Activated CD4-positive, alpha-beta T cell treated with anti-CD3 and anti-CD28 coated beads, Interleukin-2, Interleukin-4, amounts not matched to agents 100 ng/mL and 50 ng/mL, durations not matched to agents 16 hours and 8 hours (primary cell): Measurements from ENCODE around the gene CMTM7.
"Not testable (repeated sequence)": the region's sequence is repeated elsewhere in the genome, so short reads cannot be mapped to it uniquely, and the experiment has no call there.

Experiments used
- DNase-seq: peaks from one replicate; pipeline ENCODE4 v3.0.0-alpha.2; 2020; ENCODE audit warnings: low spot score

CMTM7 gene

GRCh38 chr3:32459450-32459849, 67.8 kb downstream of the CMTM7 start:
- no peak for DNase-seq

- peak; percentile 86 for DNase-seq
These were observed 68.5 kb downstream of the CMTM7 start for GRCh38 chr3:32460031-32460749.

GRCh38 chr3:32460817-32461496, 69.3 kb downstream of the CMTM7 start:
- DNase-seq, result not testable (repeated sequence)

- peak; percentile 36 for DNase-seq
These were observed 70.7 kb downstream of the CMTM7 start for GRCh38 chr3:32462191-32462986.

GRCh38 chr3:32463415-32463814, 71.8 kb downstream of the CMTM7 start:
- not testable (repeated sequence) for DNase-seq

- DNase-seq, result not testable (repeated sequence)
These were observed 73.1 kb downstream of the CMTM7 start for GRCh38 chr3:32464726-32465125.

GRCh38 chr3:32466808-32467207, 75.2 kb downstream of the CMTM7 start:
- DNase-seq, result not testable (repeated sequence)

- peak; percentile 69 for DNase-seq
These were observed 75.8 kb downstream of the CMTM7 start for GRCh38 chr3:32467333-32468070.

- no peak for DNase-seq
These were observed 77.7 kb downstream of the CMTM7 start for GRCh38 chr3:32469151-32469874.

GRCh38 chr3:32470362-32470761, 78.7 kb downstream of the CMTM7 start:
- DNase-seq, result no peak

GRCh38 chr3:32471246-32471645, 79.6 kb downstream of the CMTM7 start:
- no peak for DNase-seq

- DNase-seq, result not testable (repeated sequence)
These were observed 80.5 kb downstream of the CMTM7 start for GRCh38 chr3:32472151-32472550.

- DNase-seq, result no peak
These were observed 82.5 kb downstream of the CMTM7 start for GRCh38 chr3:32474201-32474600.

GRCh38 chr3:32480604-32481003, 89.0 kb downstream of the CMTM7 start:
- no peak for DNase-seq

GRCh38 chr3:32481791-32482631, 90.4 kb downstream of the CMTM7 start:
- DNase-seq, result no peak

GRCh38 chr3:32482693-32483092, 91.0 kb downstream of the CMTM7 start:
- no peak for DNase-seq

GRCh38 chr3:32483772-32484171, 92.1 kb downstream of the CMTM7 start:
- no peak for DNase-seq

GRCh38 chr3:32484436-32484835, 92.8 kb downstream of the CMTM7 start:
- no peak for DNase-seq

GRCh38 chr3:32487781-32488473, 96.3 kb downstream of the CMTM7 start:
- no peak for DNase-seq

GRCh38 chr3:32488474-32489008, 96.9 kb downstream of the CMTM7 start:
- no peak for DNase-seq
